Measurements from ENCODE around the gene CDK2.

The CDK2 gene

GRCh38 chr12:55942055-55942454 is 24.6 kb upstream of the CDK2 start:
- H4K8ac ChIP-seq (ENCODE audit: low read depth, low read length) = no peak overlapping the region
- no peaks in the 10 kb centered on the region for H3K79me1 ChIP-seq (ENCODE audit: low read length)
- no peak overlapping the region for H2BK120ac ChIP-seq (ENCODE audit: low read depth, low read length)
- H2AK5ac ChIP-seq (ENCODE audit: low read length) = no peak overlapping the region
- no peaks in the 10 kb centered on the region for H3K4me1 ChIP-seq (ENCODE audit: control insufficient read depth, low read depth, low read length)
- no peak overlapping the region for H3K9ac ChIP-seq (ENCODE audit: low read length)
- no peak overlapping the region for H3K4me3 ChIP-seq (ENCODE audit: low read length)
- H4K5ac ChIP-seq (ENCODE audit: low read length) = no peak overlapping the region
- H3K27me3 ChIP-seq (ENCODE audit: insufficient read depth, low read length, poor library complexity) = no peaks in the 10 kb centered on the region
- H3K4ac ChIP-seq (ENCODE audit: low read depth, low read length) = no peak overlapping the region
- H3K56ac ChIP-seq (ENCODE audit: low read length) = peak overlapping the region; percentile 26
- no peak overlapping the region for H3K27ac ChIP-seq (ENCODE audit: low read depth, low read length)
- H3K36me3 ChIP-seq (ENCODE audit: control insufficient read depth, insufficient read depth, low read length) = no peaks in the 10 kb centered on the region
- DNase-seq = no peak
- H2BK15ac ChIP-seq (replicated peaks; ENCODE audit: low read depth) = no peak overlapping the region
- WGBS (ENCODE audit: extremely low coverage, insufficient coverage, low lambda C conversion rate) = no CpG with 5 or more reads among the region's 4 CpGs
- no peak overlapping the region for H3K18ac ChIP-seq (ENCODE audit: low read length)
- no peak overlapping the region for H3K23ac ChIP-seq (ENCODE audit: low read length)
- H3K79me2 ChIP-seq (ENCODE audit: control insufficient read depth, insufficient read depth, low read length) = no peaks in the 10 kb centered on the region
- H2BK5ac ChIP-seq (ENCODE audit: low read length) = no peak overlapping the region
- no peak overlapping the region for H3K4me2 ChIP-seq (ENCODE audit: low read length)

GRCh38 chr12:55942577-55943136 is 24.0 kb upstream of the CDK2 start:
- Histone ChIP-seq H3K56ac (ENCODE audit: low read length) (no peak overlapping the region), H3K4me2 (ENCODE audit: low read length) (no peak overlapping the region), H3K27ac (ENCODE audit: low read depth, low read length) (no peak overlapping the region), H2BK120ac (ENCODE audit: low read depth, low read length) (no peak overlapping the region), H3K79me1 (ENCODE audit: low read length) (no peaks in the 10 kb centered on the region), H3K18ac (ENCODE audit: low read length) (no peak overlapping the region), H4K5ac (ENCODE audit: low read length) (no peak overlapping the region), H3K9ac (ENCODE audit: low read length) (no peak overlapping the region), H3K4me1 (ENCODE audit: control insufficient read depth, low read depth, low read length) (no peaks in the 10 kb centered on the region), H3K4ac (ENCODE audit: low read depth, low read length) (no peak overlapping the region), H2AK5ac (ENCODE audit: low read length) (no peak overlapping the region), H3K79me2 (ENCODE audit: control insufficient read depth, insufficient read depth, low read length) (no peaks in the 10 kb centered on the region), H3K36me3 (ENCODE audit: control insufficient read depth, insufficient read depth, low read length) (no peaks in the 10 kb centered on the region), H2BK15ac (replicated peaks; ENCODE audit: low read depth) (no peak overlapping the region), H2BK5ac (ENCODE audit: low read length) (no peak overlapping the region), H3K23ac (ENCODE audit: low read length) (no peak overlapping the region), H4K8ac (ENCODE audit: low read depth, low read length) (no peak overlapping the region), H3K4me3 (ENCODE audit: low read length) (no peak overlapping the region), H3K27me3 (ENCODE audit: insufficient read depth, low read length, poor library complexity) (no peaks in the 10 kb centered on the region)
- WGBS (ENCODE audit: extremely low coverage, insufficient coverage, low lambda C conversion rate) = no CpG with 5 or more reads among the region's 1 CpG
- DNase-seq = no peak

GRCh38 chr12:55946553-55946952 is 20.1 kb upstream of the CDK2 start:
- H3K4me1 ChIP-seq (ENCODE audit: control insufficient read depth, low read depth, low read length) = no peaks in the 10 kb centered on the region
- no peak overlapping the region for H2BK15ac ChIP-seq (replicated peaks; ENCODE audit: low read depth)
- H3K27me3 ChIP-seq (ENCODE audit: insufficient read depth, low read length, poor library complexity) = no peaks in the 10 kb centered on the region
- no peak overlapping the region for H3K4me3 ChIP-seq (ENCODE audit: low read length)
- no peak overlapping the region for H2AK5ac ChIP-seq (ENCODE audit: low read length)
- no peaks in the 10 kb centered on the region for H3K36me3 ChIP-seq (ENCODE audit: control insufficient read depth, insufficient read depth, low read length)
- no peak overlapping the region for H3K23ac ChIP-seq (ENCODE audit: low read length)
- no CpG with 5 or more reads among the region's 6 CpGs for WGBS (ENCODE audit: extremely low coverage, insufficient coverage, low lambda C conversion rate)
- H4K5ac ChIP-seq (ENCODE audit: low read length) = no peak overlapping the region
- no peak overlapping the region for H2BK5ac ChIP-seq (ENCODE audit: low read length)
- H3K79me1 ChIP-seq (ENCODE audit: low read length) = no peaks in the 10 kb centered on the region
- no peak overlapping the region for H3K27ac ChIP-seq (ENCODE audit: low read depth, low read length)
- H4K8ac ChIP-seq (ENCODE audit: low read depth, low read length) = no peak overlapping the region
- no peak for DNase-seq
- no peaks in the 10 kb centered on the region for H3K79me2 ChIP-seq (ENCODE audit: control insufficient read depth, insufficient read depth, low read length)
- no peak overlapping the region for H3K18ac ChIP-seq (ENCODE audit: low read length)
- no peak overlapping the region for H3K56ac ChIP-seq (ENCODE audit: low read length)
- H2BK120ac ChIP-seq (ENCODE audit: low read depth, low read length) = no peak overlapping the region
- no peak overlapping the region for H3K4ac ChIP-seq (ENCODE audit: low read depth, low read length)
- H3K4me2 ChIP-seq (ENCODE audit: low read length) = no peak overlapping the region
- H3K9ac ChIP-seq (ENCODE audit: low read length) = no peak overlapping the region

- WGBS (ENCODE audit: extremely low coverage, insufficient coverage, low lambda C conversion rate) = no CpG with 5 or more reads among the region's 4 CpGs
- no peak overlapping the region for H3K27ac ChIP-seq (ENCODE audit: low read depth, low read length)
- no peak for DNase-seq
Observed at GRCh38 chr12:55955344-55955743, 11.3 kb upstream of the CDK2 start.

GRCh38 chr12:55955800-55956508 is 10.7 kb upstream of the CDK2 start:
- H3K4me2 ChIP-seq (ENCODE audit: low read length) = no peak overlapping the region
- DNase-seq = peak; percentile 88
- no peak overlapping the region for H3K9ac ChIP-seq (ENCODE audit: low read length)
- no peak overlapping the region for H3K4me3 ChIP-seq (ENCODE audit: low read length)
- H3K4me1 ChIP-seq (ENCODE audit: control insufficient read depth, low read depth, low read length) = no peaks in the 10 kb centered on the region
- H3K56ac ChIP-seq (ENCODE audit: low read length) = no peak overlapping the region
- no peak overlapping the region for H2BK15ac ChIP-seq (replicated peaks; ENCODE audit: low read depth)
- H3K79me1 ChIP-seq (ENCODE audit: low read length) = no peaks in the 10 kb centered on the region
- no peak overlapping the region for H4K5ac ChIP-seq (ENCODE audit: low read length)
- no peak overlapping the region for H2BK5ac ChIP-seq (ENCODE audit: low read length)
- no peak overlapping the region for H3K27ac ChIP-seq (ENCODE audit: low read depth, low read length)
- no peaks in the 10 kb centered on the region for H3K27me3 ChIP-seq (ENCODE audit: insufficient read depth, low read length, poor library complexity)
- H3K36me3 ChIP-seq (ENCODE audit: control insufficient read depth, insufficient read depth, low read length) = peaks cover 2% of the 10 kb centered on the region
- no CpG with 5 or more reads among the region's 6 CpGs for WGBS (ENCODE audit: extremely low coverage, insufficient coverage, low lambda C conversion rate)
- H3K79me2 ChIP-seq (ENCODE audit: control insufficient read depth, insufficient read depth, low read length) = no peaks in the 10 kb centered on the region
- H4K8ac ChIP-seq (ENCODE audit: low read depth, low read length) = no peak overlapping the region
- no peak overlapping the region for H2AK5ac ChIP-seq (ENCODE audit: low read length)
- no peak overlapping the region for H3K18ac ChIP-seq (ENCODE audit: low read length)
- no peak overlapping the region for H3K4ac ChIP-seq (ENCODE audit: low read depth, low read length)
- H3K23ac ChIP-seq (ENCODE audit: low read length) = no peak overlapping the region
- no peak overlapping the region for H2BK120ac ChIP-seq (ENCODE audit: low read depth, low read length)

More at GRCh38 chr12:55955344-55955743, 11.3 kb upstream of the CDK2 start:
- Histone ChIP-seq H3K4me2 (ENCODE audit: low read length) (no peak overlapping the region), H3K4ac (ENCODE audit: low read depth, low read length) (no peak overlapping the region), H4K5ac (ENCODE audit: low read length) (no peak overlapping the region), H2BK5ac (ENCODE audit: low read length) (no peak overlapping the region), H3K9ac (ENCODE audit: low read length) (no peak overlapping the region), H3K18ac (ENCODE audit: low read length) (no peak overlapping the region), H3K56ac (ENCODE audit: low read length) (no peak overlapping the region), H3K79me2 (ENCODE audit: control insufficient read depth, insufficient read depth, low read length) (no peaks in the 10 kb centered on the region), H2AK5ac (ENCODE audit: low read length) (no peak overlapping the region), H2BK120ac (ENCODE audit: low read depth, low read length) (no peak overlapping the region), H4K8ac (ENCODE audit: low read depth, low read length) (no peak overlapping the region), H3K4me1 (ENCODE audit: control insufficient read depth, low read depth, low read length) (no peaks in the 10 kb centered on the region), H3K4me3 (ENCODE audit: low read length) (no peak overlapping the region), H3K36me3 (ENCODE audit: control insufficient read depth, insufficient read depth, low read length) (peaks cover 2% of the 10 kb centered on the region), H3K79me1 (ENCODE audit: low read length) (no peaks in the 10 kb centered on the region), H3K23ac (ENCODE audit: low read length) (no peak overlapping the region), H3K27me3 (ENCODE audit: insufficient read depth, low read length, poor library complexity) (no peaks in the 10 kb centered on the region), H2BK15ac (replicated peaks; ENCODE audit: low read depth) (no peak overlapping the region)

Measured in mesendoderm (in vitro differentiated cells).